Measurements from ENCODE around the gene FRMD6.

FRMD6 gene

DNA sequence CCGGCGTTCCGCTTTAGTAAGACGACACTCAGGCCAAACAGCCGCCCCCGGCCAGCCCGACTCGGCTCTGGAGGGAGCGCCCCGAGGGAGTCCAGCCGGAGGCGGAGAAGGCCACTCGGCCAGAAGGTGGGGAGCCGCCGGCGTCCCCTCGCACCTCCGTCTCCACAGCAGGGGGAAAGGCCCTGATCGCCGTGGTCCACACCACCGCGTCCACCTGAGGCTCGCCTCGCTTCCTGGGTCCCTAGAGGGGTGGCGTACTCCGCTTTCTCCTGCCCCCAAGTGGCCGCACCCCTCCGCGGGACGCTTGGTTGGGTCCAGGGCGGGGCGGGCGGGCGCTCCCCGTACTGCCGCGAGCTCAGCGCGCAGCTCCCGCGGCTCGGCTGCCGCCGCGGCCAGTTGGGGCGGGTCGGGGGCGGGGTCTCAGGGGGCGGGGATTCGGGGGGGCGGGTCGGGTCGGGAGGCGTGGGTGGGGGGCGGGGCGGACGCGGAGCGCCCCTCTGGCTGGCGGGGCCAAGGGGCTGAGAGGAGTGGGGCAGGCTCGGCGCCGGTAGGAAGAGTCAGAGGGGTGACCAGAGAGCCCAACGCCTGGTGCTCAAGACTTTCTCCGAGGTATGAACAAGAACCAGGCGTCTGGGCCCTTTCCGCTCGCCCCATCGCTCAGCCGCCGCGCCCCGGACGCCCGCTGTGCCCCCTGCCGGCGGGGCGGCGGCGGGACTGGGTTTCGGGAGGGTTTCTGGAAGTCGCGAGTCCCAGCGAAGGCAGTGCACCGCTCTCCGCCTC is at the start of gene FRMD6:
TSS of gene FRMD6 (plus strand) at position 523 of the 780 bp plus-strand sequence. CDS start 37,927 bp downstream, outside the sequence.
- peak; percentile 35 for DNase-seq (ENCODE audit: low read depth)

DNA sequence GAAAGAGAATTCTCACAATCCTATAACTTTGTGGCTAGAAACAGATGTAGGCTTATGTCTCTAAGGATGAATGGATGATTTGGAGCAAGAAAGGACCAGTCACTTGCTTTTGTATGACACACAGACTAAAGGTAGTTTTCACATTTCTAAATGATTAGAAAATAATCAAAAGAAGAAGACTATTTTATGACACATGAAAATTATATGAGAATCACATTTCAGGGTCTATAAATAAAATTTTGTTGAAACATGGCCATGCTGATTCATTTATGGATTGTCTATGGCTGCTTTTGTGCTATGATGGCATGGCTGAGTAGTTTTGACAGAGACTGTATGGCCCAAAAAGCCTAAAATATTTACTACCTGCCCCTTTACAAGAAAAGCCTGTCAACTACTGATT is 49.4 kb upstream of the FRMD6 start:
- DNase-seq (ENCODE audit: low read depth), result no peak

DNA sequence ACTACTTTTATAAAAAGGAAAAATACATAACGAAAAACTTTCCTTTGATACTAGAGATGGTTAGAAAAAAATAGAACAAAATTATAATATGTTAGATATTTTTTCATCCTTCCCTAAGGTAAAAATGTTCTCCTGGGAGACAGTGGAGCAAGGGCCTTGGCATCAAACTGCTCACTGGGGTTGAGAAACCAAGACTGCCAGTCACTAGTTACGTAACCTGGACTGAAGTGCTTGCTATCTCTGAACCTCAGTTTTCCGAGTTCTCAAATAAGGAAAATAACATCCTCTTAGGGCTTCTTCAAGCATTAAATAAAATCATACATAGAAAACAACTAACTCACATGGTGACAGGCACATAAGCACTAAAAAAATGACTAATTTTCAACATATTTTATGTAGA is 48.2 kb upstream of the FRMD6 start:
- no peak for DNase-seq (ENCODE audit: low read depth)

DNA sequence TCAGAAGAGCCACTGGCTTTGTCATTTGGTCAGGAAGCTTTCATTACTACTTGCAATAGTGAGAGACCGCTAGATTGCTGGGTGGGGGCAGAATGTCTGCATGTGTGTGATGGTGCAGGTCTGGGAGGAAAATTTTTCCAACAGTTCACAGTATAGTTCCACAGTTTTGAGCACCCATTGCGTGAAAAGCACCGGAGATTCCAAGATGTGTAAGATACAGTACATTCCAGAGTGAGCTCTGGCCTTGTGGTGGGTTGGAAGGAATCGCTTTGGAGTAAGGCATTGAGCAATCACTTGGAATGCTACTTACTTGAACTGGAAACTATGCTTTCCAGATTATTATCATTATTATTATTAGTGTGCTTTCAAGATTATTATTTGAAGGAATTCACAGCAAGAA is 47.6 kb upstream of the FRMD6 start:
- DNase-seq (ENCODE audit: low read depth), result no peak

DNA sequence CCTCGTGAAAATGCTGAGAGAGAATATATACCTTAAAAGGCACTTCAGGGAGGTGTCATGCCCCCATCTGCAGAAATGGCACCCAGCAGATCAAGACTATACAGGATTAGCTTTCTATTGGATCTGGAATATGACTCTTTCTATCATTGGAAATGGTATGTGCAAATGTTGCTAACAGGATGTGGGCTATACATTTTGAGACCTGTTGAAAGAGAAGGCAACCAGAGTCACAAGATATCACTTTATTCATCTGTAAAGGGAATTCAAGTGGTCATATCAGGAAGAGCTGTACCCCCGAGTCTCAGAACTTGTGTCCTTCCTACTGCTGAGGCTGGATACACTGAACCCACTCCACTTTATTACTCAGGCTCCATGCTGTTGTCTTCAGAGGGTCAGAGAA is 46.1 kb upstream of the FRMD6 start:
- DNase-seq (ENCODE audit: low read depth), result no peak

DNA sequence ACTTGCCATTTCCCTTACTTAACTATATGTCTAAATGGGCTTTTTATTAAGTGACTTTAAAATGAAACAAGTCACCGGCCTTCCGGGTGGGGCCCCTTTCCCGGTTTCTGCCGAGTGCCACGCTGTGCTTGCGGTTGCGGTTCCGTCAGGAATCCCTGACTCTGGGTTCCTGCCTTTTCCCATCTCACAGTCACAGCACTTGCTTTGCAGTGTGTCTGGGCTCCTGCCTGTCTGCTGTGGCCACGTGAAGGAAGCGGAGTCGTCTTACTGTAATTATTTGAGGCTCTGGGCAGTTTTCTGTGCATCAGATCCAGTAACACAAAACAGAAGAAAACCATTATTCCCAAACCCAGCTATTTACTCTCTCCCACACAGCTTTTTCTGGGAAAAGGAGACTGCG is 44.0 kb upstream of the FRMD6 start:
- DNase-seq (ENCODE audit: low read depth), result no peak

DNA sequence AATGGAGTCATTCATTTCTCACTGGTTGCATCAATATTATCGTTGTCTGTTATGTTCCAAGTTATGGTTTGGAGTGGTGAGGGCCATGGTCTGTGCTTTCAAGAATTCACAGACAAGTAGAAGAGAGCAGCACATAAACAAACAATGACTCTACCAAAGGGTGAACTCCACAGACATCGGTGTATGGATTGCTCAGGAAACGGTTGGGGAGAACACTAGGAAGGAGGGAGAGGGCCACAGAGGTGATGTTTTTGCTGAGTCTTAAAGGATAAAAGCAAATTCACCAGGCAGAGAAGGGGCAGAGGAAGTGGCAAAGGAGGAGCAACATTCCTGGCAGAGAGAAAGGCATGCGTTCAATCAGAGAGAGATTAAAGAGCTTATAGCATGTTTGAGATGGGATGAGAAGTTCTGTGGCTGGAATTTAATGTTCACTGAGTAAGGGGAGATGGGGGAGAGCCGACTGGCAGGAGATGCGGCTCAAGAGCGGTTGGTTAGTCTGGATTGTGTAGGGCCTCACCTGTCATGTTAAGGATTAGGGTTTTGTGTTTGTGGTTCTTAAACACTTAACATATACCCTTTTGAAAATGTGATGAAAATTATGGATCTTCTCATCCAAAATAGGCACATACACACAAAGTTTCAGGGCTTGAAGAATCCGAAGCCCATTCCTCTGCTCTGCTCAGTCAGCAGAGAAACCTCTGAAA is 42.3 kb upstream of the FRMD6 start:
- DNase-seq (ENCODE audit: low read depth), result no peak

DNA sequence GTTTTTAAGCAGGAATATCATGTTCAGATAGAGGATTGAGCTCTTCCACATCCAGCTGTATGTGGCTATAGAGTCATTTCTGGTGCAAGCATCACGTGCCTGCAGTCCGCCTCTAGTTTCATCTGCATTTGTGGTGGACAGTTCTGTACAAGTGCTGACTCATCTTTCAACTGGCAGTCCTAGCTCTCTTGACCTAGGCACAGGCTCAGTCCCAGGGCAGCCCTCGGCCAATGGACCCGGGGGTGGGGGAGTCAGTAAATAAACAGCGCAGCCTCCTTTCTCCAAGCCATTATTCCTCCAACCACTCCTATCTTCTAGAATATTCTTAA is 41.8 kb upstream of the FRMD6 start:
- no peak for DNase-seq (ENCODE audit: low read depth)

DNA sequence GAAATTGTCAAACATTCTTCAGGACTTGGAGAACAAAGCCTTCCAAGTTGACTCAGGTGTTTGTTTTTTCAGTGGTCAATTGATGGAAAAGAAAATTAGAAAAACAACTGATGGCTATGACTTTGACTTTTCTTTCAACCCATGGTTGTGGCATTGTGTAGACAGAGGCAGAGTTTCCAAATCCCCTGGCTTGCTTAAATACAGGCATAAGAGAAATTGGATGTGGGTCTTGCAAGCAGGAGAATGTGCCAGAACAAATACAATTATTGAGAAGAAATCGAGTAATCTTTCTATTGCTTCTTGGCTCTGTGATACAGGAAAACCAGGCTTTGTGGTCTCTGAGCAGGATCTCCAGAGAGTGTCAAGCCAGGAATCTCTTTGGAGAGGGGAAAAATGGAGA is 40.9 kb upstream of the FRMD6 start:
- DNase-seq (ENCODE audit: low read depth), result no peak

DNA sequence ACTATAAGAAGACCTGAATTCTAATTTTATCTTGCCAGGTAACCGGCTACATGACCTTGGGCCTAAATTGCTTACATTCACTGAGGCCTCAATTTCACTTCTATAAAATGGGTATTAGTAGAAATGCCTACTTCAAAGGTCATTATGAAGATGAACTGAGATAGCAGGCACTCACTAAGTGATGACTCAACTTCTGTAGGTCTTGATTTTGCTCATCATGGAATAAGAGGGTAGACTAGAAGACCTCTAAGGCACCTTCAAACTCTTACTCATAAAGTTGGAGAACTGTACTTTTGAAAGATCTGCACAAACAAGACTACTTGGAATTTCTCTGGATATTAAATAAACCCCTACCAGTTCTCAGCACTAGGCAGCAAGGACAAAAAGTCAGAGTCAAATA is 39.3 kb upstream of the FRMD6 start:
- no peak for DNase-seq (ENCODE audit: low read depth)

DNA sequence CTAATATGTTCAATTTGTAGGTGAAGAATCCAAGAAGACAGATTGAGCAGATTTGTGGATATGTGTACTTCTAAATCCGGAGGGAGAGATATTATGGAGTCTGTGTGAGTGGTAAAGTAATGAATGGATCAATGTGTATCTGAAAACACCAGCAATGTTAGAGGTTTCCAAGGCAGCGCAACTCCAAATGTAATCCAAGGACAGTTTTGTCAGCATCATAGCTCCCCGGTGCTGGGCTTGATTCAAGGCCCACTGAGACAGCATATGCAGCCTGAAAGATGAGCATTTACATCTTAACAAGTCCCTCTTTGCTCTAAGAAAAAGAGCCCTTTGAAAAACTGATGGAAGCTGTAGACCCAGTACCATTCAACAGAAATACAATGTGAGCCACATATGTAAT is 38.3 kb upstream of the FRMD6 start:
- no peak for DNase-seq (ENCODE audit: low read depth)

DNA sequence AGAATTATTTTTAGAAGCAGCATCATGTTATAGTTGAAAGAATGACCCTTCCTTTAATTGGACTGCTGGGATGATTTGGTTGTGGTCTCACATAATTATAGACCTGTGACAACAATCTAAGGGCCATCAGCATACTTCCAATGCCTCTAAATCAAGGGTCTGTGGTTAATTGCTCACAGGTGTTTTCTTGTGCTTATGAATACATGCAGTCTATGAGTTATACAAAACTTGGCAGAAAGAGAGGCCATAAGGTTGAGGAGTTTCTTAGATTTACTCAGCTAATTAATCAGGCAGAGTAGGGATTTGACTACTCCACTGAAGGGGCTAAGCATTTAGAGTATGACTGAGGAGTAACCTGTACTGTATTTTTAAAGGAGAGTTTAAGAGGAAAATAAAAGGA is 37.0 kb upstream of the FRMD6 start:
- no peak for DNase-seq (ENCODE audit: low read depth)

DNA sequence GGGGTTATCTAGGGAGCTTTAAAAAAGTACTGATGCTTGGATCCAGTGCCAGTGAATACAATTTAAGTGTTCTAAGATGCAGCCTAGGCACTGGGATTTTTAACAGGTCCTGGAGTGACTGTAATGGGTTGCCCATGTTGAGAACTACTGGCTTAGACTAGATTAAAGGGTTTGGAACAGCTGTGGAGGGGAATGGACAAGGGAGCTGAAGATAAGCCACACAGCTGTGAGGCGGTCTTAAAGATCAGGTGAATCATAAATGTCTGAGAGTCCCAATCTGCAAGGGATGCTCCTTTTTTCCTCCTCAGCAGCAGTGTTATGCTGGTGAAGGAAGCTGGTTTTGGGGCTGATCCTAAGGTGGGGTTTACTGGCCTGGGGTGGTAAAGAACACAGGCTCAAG is 35.5 kb upstream of the FRMD6 start:
- no peak for DNase-seq (ENCODE audit: low read depth)

DNA sequence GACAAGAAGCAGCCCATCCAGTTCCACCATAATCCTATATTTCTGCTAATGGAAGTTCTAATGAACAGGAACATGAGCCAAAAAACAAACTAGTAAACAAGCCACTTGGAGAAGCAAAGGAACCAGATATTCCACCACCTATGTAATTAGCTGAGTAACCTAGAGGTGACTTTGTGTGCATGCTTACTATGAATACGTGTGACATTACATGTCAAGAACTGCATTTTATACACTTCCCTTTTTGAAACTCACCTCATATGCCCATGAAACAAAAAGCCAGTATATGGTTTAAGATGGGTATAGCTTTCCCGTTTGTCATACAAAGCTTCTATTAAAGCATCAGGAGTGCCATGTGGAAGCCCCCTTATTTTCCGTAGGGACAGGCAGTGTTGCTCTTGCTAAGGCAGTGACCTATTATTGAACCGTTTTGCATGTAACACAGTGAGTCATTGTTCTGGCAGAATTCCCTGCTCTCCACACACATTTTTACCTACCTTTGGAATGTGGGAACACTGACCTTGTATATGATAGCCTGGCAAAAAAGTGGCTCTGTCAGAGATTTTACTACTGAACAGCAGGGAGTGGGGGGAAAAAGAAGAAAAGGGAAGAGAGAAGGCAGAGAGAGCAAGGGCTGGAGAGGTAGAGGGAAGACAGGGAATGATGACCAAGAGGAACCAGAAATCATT is 34.8 kb upstream of the FRMD6 start:
- no peak for DNase-seq (ENCODE audit: low read depth)

DNA sequence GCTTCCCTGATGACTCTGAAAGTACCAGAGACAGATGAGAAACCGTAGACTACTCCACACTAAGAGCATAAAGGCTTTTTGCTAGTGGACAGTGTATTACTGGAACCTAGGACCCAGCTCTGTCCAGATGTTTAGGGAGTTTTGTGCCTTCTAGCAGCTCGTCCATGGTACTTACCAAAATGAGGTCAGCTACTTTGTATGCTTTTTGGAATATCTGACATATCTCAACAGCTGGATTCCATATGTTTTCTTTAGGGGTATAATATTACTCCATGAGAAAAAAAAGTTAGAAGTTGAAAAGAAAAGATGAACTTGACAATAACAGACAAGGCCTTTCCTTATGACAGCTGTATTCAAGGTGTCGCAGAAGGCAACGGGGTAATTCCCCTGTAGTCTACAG is 32.1 kb upstream of the FRMD6 start:
- no peak for DNase-seq (ENCODE audit: low read depth)

DNA sequence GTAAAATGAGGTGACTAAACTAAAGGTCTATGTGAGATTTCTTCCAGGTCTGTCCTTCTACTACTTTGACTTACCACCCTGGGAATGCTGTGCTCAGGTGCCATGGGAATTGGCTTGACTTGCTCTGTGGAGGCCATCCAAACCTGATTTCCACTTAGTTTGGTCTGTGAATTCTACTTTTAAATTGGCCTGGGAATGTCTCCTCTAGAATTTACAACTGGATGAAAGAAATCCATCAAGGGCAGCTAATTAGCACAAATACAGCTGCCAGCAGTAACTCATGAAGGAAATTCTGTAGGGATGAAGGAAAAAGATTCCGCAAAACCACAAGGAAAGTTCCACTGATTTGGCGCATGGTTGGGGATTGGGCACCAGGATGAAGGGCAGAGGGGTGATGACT is 31.7 kb upstream of the FRMD6 start:
- no peak for DNase-seq (ENCODE audit: low read depth)

DNA sequence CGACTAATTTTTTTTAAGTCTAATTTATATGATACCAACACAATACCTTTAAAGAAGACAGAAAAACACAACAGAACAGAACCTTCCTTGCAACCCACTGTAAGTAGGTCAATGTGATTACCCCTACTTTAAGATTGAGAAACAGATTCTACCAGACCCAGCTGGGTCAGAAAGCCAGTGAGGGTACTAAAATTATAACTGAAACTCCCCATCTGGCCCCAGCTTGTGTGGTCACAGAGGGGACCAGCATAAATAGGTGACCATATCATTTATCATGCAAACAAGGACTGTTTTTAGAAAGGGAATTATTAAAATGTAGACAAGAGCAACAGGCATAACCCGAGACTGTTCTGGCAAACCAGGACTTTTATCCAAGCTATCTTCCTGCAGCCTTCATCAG is 30.1 kb upstream of the FRMD6 start:
- DNase-seq (ENCODE audit: low read depth), result no peak

DNA sequence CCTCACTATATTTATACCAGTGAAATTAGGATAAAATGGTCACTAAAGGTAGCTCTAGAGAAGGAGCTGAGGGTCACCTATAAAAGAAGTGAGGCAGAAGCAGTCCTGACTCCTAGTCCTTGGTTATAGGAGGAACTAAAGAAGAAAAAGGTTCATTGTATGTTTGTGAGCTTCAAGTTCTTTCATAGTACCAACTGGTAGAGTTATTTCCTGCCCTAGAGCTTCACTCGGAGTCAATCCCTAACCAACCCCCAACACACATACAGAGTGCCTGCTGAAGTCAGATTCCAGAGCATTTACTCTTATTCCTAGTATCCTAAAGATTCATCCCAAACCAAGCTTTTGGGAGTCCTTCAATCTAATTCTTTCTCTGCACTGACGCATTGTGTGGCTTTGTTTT is 29.3 kb upstream of the FRMD6 start:
- no peak for DNase-seq (ENCODE audit: low read depth)

DNA sequence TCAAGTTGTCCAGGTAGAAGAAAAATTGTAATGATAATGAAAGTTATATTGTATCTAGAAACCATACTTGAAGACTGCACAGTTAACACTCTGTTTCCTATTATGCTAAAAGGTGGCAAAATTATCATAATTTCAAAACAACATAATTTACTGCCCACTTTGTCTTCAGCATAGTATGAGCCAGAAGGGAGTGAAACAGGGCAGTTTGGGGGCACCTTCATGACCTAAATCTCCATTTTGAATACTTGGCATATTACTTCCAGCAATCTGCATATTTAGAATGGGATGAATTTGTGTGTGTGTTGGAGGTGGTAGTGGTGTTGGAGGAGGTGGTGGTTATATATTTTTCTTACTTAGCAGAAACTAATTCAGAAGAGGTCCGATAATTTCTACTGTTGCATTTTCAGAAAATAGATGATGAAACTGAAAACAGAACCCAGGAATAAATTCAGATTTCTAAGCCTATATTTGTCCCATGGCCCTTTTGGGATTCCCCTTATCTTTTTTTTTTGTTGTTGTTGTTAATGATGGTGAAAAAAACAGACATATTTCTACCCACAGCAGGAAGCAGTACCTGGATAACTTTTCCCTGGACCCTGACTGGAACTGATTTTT is 26.6 kb upstream of the FRMD6 start:
- DNase-seq (ENCODE audit: low read depth), result no peak

DNA sequence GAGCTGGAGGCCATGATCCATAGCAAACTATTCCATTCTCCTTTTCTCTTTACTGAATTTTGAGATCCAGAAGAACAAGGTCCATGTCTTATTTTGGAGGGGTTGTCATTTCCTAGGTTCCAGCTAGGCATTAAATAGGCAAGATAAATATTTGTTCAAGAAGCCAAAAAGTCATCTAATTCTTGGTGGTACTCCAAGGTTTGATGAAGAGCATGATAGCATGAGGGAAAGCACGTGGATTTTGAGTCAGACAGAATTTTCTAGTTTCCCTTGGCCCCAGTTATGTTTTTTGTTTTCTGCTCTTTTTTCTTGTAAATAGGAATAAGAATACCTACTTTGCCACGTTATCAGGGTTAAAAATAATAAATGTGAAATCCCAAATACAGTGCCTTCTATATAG is 25.5 kb upstream of the FRMD6 start:
- no peak for DNase-seq (ENCODE audit: low read depth)

DNA sequence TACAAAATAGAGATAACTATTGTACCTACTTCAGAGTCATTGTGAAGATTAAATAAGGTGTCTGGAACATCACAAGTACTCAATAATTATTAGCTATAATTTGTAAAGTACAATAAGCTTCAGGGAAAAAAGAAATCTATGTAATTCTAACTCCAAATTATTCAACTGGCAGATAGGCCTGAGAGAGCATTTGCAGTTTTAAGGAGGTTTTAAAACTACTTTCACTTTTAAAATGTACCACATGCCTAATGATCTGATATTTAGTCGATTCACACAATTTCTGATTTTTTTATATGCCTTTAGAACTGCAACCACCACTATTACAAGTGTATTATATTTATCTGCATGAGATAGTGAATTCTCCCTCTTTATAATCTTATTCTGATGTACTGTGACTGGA is 24.9 kb upstream of the FRMD6 start:
- no peak for DNase-seq (ENCODE audit: low read depth)

DNA sequence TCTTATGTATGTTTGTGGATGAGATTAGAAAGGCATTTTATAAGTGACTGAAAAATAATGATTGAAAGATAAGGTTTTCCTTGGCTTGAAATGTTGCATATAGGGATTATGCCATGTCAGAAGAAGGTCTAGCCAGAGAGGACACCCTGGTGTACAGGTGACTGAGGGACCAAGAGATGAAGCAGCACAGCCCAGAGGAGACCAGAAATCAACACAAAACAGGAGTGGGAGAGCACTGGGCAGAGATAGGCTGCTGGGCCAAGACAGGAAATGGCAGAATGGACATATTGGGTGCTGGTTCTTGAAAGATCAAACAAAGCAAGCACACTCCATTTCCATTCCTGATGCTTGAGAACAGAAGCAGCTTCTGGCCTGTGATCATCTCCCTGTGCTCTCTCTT is 24.4 kb upstream of the FRMD6 start:
- no peak for DNase-seq (ENCODE audit: low read depth)

DNA sequence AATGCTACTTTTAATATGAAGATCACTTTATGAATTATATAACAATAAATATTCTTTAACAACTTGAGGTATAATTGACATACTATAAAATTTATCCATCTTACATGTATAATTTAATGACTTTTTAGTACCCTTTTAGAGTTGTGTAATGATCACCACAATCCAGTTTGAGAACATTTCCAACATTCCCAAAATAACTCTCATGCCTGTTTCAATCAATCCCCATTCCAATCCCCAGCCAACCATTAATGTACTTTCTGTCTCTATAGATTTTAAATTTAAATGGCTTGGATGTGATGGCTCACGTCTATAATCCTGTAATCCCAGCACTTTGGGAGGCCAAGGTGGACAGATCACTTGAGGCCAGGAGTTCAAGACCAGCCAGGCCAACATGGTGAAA is 23.5 kb upstream of the FRMD6 start:
- DNase-seq (ENCODE audit: low read depth), result no peak

All from stimulated activated CD8-positive, alpha-beta memory T cell treated with anti-CD3 and anti-CD28 coated beads, Interleukin-12 subunit alpha, Interleukin-12 subunit beta, amount 100 ng/mL, for 1 hour (primary cell).